Memory B cell (primary cell): ENCODE data around the gene GALNT16.
A peak's percentile ranks its signal among the peaks of the same experiment; 100 is the strongest.

Source experiments
- ATAC-seq: fragments of 150-1000 bp; cut with Tn5 transposase; 2 replicates; pipeline ENCODE4 v1.10.0; 2021; ENCODE audit warnings: low read depth, mild to moderate bottlenecking, moderate library complexity
- DNase-seq, 2 donors: peaks; one replicate each; pipeline ENCODE4 v3.0.0; 2022; ENCODE audit warnings: low spot score in 2 of 2
- H3K27ac Mint-ChIP-seq: one replicate; pipeline ENCODE4 v1.8.0; 2022; ENCODE audit warnings: mild to moderate bottlenecking, moderate library complexity, mixed read lengths
- H3K27me3 Mint-ChIP-seq: one replicate; pipeline ENCODE4 v1.8.0; 2022; ENCODE audit warnings: mixed read lengths
- H3K36me3 Mint-ChIP-seq: one replicate; pipeline ENCODE4 v1.8.0; 2022; ENCODE audit warnings: mild to moderate bottlenecking, mixed read lengths
- H3K4me1 Mint-ChIP-seq: one replicate; pipeline ENCODE4 v1.8.0; 2022; ENCODE audit warnings: mixed read lengths
- H3K4me3 Mint-ChIP-seq: one replicate; pipeline ENCODE4 v1.8.0; 2022; ENCODE audit warnings: mild to moderate bottlenecking, moderate library complexity, mixed read lengths
- H3K9me3 Mint-ChIP-seq: one replicate; pipeline ENCODE4 v1.8.0; 2022; ENCODE audit warnings: mixed read lengths

Gene GALNT16

DNA sequence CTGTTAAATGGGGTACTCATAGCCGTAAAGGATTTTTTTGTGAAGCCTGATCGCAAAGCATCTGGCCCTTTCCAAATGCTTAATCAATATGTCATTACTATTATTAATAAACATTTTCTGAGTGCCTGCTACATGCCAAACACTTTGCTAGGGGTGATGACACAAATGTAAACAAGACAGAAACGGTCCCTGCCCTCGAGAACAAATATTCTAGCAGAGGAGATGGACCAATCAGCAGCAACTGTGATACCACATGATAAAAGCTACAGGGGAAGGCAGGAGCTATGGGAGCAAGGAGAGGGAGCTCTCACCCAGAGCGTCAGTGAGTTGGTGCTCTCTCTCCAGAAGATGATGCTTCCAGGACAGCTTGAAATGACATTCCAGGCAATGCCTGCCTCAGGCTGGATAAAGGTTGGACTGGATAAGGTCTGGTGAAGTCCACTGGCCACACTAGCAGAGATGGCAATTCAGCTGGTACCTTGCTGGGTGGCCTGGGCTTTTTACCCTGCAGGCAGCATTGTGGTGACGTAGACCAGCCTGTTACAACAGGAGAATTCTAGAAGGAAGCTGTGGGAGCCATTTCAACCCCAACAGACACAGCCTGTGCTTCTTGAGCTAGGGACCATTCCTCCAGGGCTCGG, 97.1 kb downstream of the GALNT16 start:
- Mint-ChIP-seq H3K27ac (peak overlapping the region; percentile 50), H3K36me3 (no peaks in the 10 kb centered on the region), H3K27me3 (no peaks in the 10 kb centered on the region), H3K4me3 (no peak overlapping the region), H3K9me3 (no peaks in the 10 kb centered on the region), H3K4me1 (peaks cover 37% of the 10 kb centered on the region)
- DNase-seq (no peak), ATAC-seq (no peak)

DNA sequence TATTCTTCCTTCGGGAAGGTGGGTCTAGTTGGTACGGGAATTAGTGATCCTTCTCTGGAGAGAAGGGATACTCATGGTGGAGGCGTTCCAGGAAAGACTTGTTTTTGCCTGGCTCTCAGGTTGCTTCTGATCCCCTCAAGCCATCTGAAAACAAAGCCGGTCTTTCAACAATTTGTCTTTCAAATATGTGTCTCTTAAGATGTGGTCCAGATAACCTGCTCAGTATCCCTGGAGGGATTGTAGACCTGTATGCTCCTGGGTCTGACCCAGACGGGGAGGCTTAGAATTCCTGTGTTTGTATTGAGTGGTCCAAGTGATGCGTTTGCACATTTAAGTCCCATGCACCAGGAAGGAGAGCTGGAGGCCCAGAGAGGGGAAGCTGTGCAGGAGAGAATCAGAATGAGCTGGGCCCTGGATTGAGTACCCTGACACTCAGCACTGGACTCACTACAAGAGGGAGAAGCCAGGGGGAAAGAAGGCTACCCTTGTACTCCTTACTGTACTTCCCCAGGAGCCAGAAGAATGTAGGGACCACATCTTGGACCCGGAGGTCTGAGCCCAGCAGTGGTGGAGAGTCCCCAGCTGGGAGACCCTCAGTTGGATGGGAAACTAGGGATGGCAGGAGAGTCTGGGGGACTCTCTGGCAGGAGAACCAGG, 97.7 kb downstream of the GALNT16 start:
- DNase-seq (no peak), ATAC-seq (no peak)
- H3K27me3 Mint-ChIP-seq = no peaks in the 10 kb centered on the region
- no peak overlapping the region for H3K4me3 Mint-ChIP-seq
- peaks cover 31% of the 10 kb centered on the region for H3K4me1 Mint-ChIP-seq
- no peaks in the 10 kb centered on the region for H3K9me3 Mint-ChIP-seq
- no peaks in the 10 kb centered on the region for H3K36me3 Mint-ChIP-seq
- H3K27ac Mint-ChIP-seq = no peak overlapping the region

DNA sequence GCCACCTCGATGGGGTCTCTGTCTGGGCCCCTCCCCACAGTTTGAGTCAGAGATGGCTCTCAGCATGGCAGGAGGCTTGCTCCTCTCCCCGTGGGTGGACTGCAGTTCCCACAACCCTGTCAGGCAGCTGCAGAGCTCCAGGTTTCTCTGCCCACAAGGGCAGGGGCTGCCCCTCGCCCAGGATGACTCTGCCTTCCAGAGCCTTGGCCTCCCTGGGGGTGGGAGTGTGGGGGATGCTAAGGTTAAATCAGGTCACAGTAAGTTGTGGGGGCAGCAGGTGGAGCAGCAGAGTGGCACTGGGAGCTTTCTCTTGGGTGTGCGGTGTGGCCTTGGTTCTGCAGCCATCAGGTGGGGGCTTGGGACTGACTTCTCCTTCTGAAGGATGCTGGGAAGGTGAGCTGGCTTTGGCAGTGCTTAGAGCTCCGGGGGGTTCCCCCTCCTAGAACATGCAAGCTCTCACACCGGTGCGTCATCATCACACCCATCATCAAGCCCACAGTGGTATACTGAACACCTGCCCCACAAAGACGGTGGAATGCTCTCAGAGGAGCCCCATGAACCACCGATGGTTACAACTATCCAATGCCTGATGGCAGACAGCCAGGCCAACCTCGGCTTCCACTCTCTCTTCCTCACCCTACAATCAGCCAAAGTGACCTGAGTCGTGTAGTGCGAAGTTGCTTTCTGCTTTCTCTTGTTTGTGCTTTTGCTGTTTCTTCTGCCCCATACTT, 98.4 kb downstream of the GALNT16 start:
- H3K36me3 Mint-ChIP-seq = no peaks in the 10 kb centered on the region
- peaks cover 29% of the 10 kb centered on the region for H3K4me1 Mint-ChIP-seq
- no peak overlapping the region for H3K4me3 Mint-ChIP-seq
- DNase-seq (no peak), ATAC-seq (peak; percentile 28)
- no peaks in the 10 kb centered on the region for H3K27me3 Mint-ChIP-seq
- H3K27ac Mint-ChIP-seq = peak overlapping the region; percentile 1
- H3K9me3 Mint-ChIP-seq = no peaks in the 10 kb centered on the region

DNA sequence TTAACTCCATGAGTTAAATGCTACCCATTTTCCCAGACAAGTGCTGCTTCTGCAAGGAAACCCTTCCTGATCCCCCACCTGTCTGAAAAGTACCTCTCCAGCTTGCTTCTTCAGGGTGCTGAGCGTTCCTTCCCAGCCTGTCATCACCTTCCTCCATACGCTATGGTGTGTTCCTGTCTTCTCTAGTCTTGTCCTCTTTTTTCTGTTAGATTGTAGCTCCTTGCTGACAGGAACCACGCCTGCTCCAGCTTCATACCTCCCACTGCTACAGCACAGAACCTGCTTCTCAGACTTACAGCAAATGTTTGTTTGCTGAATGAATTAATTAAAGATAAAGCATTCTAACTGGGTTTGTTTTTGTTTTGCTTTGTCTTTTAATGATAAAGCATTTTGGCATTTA, 99.0 kb downstream of the GALNT16 start:
- ATAC-seq = no peak
- Mint-ChIP-seq H3K9me3 (no peaks in the 10 kb centered on the region), H3K4me1 (peaks cover 26% of the 10 kb centered on the region), H3K27ac (peak overlapping the region; percentile 1), H3K36me3 (no peaks in the 10 kb centered on the region), H3K4me3 (no peak overlapping the region), H3K27me3 (no peaks in the 10 kb centered on the region)
- DNase-seq = no peak

DNA sequence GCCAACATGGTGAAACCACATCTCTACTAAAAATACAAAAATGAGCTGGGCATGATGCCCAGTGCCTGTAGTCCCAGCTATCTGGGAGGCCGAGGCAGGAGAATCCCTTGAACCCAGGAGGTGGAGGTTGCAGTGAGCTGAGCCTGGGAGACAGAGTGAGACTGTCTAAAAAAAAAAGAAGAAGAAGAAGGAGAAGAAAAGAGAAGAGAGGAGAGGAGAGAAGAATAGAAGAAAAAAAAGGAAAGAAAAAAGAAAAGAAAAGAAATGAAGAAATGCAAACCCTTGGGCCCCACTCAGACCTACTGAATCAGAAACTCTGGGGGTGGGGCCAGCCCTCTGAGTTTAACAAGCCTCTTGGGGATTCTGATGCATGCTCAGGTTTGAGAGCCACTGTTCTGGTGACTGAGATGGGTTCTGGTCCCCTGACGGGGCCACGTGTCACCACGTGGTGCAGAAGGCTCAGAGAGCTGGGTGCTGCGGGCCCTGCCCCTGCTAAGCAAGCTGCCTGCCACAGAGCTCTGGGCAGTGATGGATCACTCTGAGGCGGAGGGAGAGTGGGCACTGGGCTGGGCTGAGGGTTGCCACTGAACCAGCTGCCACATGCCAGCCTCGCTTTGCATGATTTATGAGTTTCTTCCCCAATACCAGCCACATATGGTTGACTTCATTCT, 100.6 kb downstream of the GALNT16 start:
- DNase-seq (no peak), ATAC-seq (peak; percentile 74)
- H3K27me3 Mint-ChIP-seq = peaks cover 3% of the 10 kb centered on the region
- H3K9me3 Mint-ChIP-seq = no peaks in the 10 kb centered on the region
- H3K36me3 Mint-ChIP-seq = no peaks in the 10 kb centered on the region
- peaks cover 16% of the 10 kb centered on the region for H3K4me1 Mint-ChIP-seq
- no peak overlapping the region for H3K4me3 Mint-ChIP-seq
- no peak overlapping the region for H3K27ac Mint-ChIP-seq

DNA sequence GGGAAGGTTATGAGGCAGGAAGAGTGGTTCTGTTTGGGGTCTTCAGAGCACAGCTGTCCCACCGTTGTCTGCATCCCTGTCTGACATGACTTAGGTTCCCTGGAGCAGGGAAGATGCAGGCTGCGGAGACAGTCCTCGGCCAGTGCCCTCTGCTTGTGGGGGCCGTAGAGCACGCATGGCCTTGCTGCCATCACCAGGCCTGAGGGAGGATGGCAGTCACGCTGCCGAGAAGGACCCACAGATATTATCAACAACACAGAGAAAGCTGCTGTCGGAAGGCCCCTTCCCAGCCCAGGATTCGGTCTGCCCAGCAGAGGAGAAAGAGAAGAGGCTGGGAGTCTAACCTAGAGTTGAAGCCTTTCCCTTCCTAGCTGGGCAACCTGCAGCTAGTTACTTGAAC, 103.1 kb downstream of the GALNT16 start:
- Mint-ChIP-seq H3K4me1 (peaks cover 14% of the 10 kb centered on the region), H3K9me3 (no peaks in the 10 kb centered on the region), H3K36me3 (no peaks in the 10 kb centered on the region), H3K4me3 (no peak overlapping the region), H3K27ac (no peak overlapping the region), H3K27me3 (peaks cover 4% of the 10 kb centered on the region)
- ATAC-seq (no peak), DNase-seq (no peak)

DNA sequence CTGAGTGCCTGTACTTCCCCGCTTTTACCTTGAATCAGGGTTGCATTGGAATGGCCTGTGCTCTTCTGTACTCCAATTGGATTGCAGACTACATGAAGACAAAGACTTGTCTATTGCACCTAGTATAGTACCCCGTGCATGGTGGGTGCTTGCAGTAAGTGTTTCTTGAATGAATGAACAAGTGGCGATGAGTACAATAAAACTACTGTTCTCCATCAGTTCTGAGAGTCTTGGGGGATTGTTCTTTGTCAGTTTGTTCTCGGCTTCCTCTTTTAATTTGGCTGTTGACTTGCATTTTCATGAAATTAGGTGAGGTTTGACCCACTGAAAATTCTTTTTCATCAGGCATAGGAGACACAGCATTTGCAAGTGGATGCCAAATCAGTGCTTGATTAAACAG, 104.0 kb downstream of the GALNT16 start:
- no peak for ATAC-seq
- no peaks in the 10 kb centered on the region for H3K36me3 Mint-ChIP-seq
- H3K4me3 Mint-ChIP-seq = no peak overlapping the region
- no peak overlapping the region for H3K27ac Mint-ChIP-seq
- DNase-seq = no peak
- peaks cover 4% of the 10 kb centered on the region for H3K27me3 Mint-ChIP-seq
- H3K4me1 Mint-ChIP-seq = peaks cover 10% of the 10 kb centered on the region
- H3K9me3 Mint-ChIP-seq = no peaks in the 10 kb centered on the region

DNA sequence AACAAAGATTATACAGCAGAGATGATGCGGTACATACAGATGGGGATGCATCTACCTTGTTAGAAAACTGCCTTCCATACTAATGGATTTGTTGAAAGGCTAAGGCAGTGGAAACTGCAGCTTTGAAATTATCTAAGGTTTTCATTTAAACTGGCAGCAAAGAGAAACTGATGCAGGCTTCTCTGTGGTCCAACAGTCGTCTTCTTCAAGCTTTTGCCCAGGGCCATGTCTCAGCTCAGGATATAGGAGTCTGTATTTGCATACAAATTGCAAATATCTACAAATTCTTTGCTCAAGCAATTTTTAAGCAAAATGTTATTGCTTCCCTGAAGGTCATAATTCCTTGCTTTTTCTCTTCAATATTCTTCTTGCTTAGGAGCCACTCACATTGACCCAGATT, 104.4 kb downstream of the GALNT16 start:
- no peak for DNase-seq
- H3K9me3 Mint-ChIP-seq = no peaks in the 10 kb centered on the region
- H3K27ac Mint-ChIP-seq = no peak overlapping the region
- no peak overlapping the region for H3K4me3 Mint-ChIP-seq
- no peaks in the 10 kb centered on the region for H3K36me3 Mint-ChIP-seq
- peaks cover 9% of the 10 kb centered on the region for H3K4me1 Mint-ChIP-seq
- peaks cover 4% of the 10 kb centered on the region for H3K27me3 Mint-ChIP-seq
- no peak for ATAC-seq

DNA sequence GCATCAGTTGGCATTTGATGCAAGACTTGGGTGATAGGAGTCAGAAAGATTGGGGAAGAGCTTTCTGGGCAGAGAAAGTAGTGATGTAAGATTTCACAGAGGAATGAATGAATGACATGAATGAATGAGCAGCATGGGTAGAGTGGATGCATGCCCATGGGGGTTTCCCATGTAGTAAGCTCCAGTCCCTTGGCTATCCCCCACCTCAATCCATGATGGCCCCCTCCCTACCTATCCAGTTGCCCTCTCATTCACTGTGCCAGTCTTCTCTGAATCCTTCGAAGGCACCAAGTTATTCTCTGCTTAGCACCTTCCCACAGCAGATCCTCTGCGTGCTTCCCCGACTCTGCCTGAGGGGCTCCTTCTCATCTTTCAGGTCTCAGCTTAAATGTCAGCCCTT, 106.1 kb downstream of the GALNT16 start:
- Mint-ChIP-seq H3K9me3 (no peaks in the 10 kb centered on the region), H3K4me3 (no peak overlapping the region), H3K4me1 (peaks cover 2% of the 10 kb centered on the region), H3K27ac (no peak overlapping the region), H3K27me3 (peaks cover 4% of the 10 kb centered on the region), H3K36me3 (no peaks in the 10 kb centered on the region)
- ATAC-seq = no peak
- DNase-seq = no peak

DNA sequence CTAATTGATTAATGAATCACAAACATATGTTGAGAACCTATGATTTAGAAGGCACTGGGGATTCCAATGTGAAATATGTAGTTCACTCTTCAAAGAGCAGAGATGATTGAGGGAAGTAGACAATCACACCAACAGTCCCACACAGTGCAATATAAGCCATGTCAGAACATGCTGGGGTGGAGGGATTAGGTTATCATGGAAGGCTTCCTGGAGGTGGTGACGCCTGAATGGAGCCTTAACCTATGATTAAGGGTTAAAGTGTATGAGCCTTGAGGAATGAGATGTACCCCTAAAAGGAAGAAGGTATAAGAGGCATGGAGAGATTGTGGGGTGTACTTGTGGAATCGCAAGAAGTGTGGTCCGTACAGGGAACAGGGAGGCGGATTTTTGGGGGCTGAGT, 106.8 kb downstream of the GALNT16 start:
- H3K27ac Mint-ChIP-seq = no peak overlapping the region
- DNase-seq (no peak), ATAC-seq (no peak)
- H3K9me3 Mint-ChIP-seq = no peaks in the 10 kb centered on the region
- H3K4me3 Mint-ChIP-seq = no peak overlapping the region
- no peaks in the 10 kb centered on the region for H3K36me3 Mint-ChIP-seq
- H3K4me1 Mint-ChIP-seq = no peaks in the 10 kb centered on the region
- peaks cover 4% of the 10 kb centered on the region for H3K27me3 Mint-ChIP-seq

DNA sequence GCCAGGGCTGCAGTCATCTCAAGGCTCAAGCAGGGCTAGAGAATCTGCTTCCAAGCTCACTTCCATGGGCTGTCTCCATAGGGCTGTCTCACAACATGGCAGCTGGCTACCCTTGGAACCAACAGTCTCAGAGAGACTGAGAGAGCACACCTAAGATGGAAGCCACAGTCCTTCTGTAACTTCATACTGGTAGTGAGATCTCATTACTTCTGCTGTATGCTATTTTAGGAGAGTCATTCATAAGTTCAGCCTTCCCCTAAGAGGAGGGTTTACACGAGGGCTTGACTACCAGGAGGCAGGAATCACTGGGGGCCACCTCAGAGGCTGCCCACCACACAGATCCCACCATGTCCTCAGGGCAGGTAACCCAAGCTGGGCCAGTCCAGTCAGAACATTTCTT, 108.4 kb downstream of the GALNT16 start:
- Mint-ChIP-seq H3K27me3 (peaks cover 4% of the 10 kb centered on the region), H3K27ac (no peak overlapping the region), H3K4me3 (no peak overlapping the region), H3K36me3 (peaks cover 4% of the 10 kb centered on the region), H3K4me1 (no peaks in the 10 kb centered on the region), H3K9me3 (no peaks in the 10 kb centered on the region)
- ATAC-seq (no peak), DNase-seq (no peak)

DNA sequence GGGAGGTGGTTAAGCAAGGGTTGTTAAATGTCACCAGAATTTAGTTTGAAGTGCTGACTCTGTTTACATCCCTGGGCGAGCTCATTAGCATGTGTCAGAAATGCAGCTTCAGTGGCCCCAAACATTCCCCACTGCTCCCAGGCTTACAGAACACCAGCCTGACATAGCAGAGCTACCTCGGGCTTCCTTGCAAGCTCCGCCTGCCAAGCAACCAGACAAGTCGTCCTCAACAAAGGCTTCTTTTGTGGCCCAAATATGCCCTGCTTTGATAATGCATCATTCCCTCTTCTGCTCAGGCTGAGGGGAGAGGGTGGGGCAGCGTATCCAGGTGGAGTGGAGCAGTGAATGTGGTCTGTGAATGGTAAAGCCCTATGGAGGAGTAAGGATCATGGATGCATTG, 110.1 kb downstream of the GALNT16 start:
- DNase-seq (no peak), ATAC-seq (no peak)
- no peaks in the 10 kb centered on the region for H3K9me3 Mint-ChIP-seq
- no peak overlapping the region for H3K4me3 Mint-ChIP-seq
- H3K27me3 Mint-ChIP-seq = peaks cover 4% of the 10 kb centered on the region
- no peak overlapping the region for H3K27ac Mint-ChIP-seq
- peaks cover 15% of the 10 kb centered on the region for H3K36me3 Mint-ChIP-seq
- H3K4me1 Mint-ChIP-seq = no peaks in the 10 kb centered on the region

DNA sequence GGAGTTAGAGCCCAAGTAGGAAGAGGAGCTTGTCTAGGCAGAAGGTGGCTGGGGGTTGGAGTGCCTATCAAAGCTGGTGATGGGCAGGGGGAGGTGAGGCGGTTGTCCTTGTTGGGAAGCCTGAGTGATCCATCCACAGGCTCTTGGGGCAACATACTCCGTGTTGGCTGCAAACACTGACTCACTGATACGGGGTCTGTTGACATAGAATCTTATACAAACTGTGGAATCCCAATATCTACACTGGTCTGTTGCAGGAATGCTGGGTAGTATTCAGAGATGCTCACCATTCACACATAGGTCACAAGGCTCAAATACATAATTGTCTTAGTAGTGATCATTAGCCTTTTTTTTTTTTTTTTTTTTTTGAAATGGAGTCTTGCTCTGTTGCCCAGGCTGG, 112.2 kb downstream of the GALNT16 start:
- Mint-ChIP-seq H3K27me3 (no peaks in the 10 kb centered on the region), H3K27ac (no peak overlapping the region), H3K36me3 (peaks cover 33% of the 10 kb centered on the region), H3K4me1 (no peaks in the 10 kb centered on the region), H3K9me3 (peaks cover 4% of the 10 kb centered on the region), H3K4me3 (no peak overlapping the region)
- ATAC-seq (no peak), DNase-seq (no peak)

DNA sequence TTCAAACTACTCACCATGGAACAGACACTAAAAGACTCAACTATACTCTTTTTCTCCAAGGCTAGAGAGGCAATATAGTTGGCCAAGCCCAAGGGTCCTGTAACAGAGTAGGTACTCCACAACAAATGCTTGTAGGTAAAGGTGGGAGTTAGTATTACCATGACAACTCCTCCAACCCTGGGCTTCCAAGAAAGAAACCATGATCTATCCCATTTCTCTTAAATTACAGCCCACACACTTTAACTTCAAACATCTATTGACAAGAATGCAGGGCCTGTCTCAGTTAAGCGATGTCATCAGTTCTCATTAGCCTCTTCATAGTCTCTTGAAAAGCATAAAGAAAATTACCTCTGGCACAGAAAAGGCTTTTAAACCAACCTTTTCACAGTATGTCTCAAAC, 113.1 kb downstream of the GALNT16 start:
- no peak overlapping the region for H3K27ac Mint-ChIP-seq
- no peak for DNase-seq
- H3K36me3 Mint-ChIP-seq = peaks cover 36% of the 10 kb centered on the region
- H3K27me3 Mint-ChIP-seq = no peaks in the 10 kb centered on the region
- H3K4me1 Mint-ChIP-seq = no peaks in the 10 kb centered on the region
- peaks cover 4% of the 10 kb centered on the region for H3K9me3 Mint-ChIP-seq
- H3K4me3 Mint-ChIP-seq = no peak overlapping the region
- no peak for ATAC-seq
